Spleen (tissue), 11 donors: ENCODE results near the gene EGFLAM. TPM values are rescaled to one million over a fixed set of nuclear protein-coding genes. Genes with fewer than 3 reads are reported as not detected.

Experiments
- DNase-seq: peaks from one replicate; pipeline ENCODE4 v3.0.0-alpha.2; 2020
- H3K27ac ChIP-seq, 8 donors: fragments of 200-600 bp; sonication (generic) in 7 of 8; 1 replicate in 4 of 8; 2 replicates in 4 of 8; pipeline versions ENCODE4 v1.5.0 to v1.8.0; 2016 to 2021; ENCODE audit warnings: inconsistent platforms in 4 of 8, mild to moderate bottlenecking in 4 of 8, moderate library complexity in 1 of 8
- H3K27me3 ChIP-seq, 7 donors: fragments of 200-600 bp; sonication (generic) in 6 of 7; replicated peaks in 1 of 7; 1 replicate in 4 of 7; 2 replicates in 3 of 7; pipeline versions ENCODE4 v1.5.0 to v1.8.0; 2016 to 2021; ENCODE audit warnings: inconsistent platforms in 3 of 7, mild to moderate bottlenecking in 1 of 7
- H3K36me3 ChIP-seq, 6 donors: fragments of 200-600 bp; sonication (generic) in 5 of 6; 1 replicate in 4 of 6; 2 replicates in 2 of 6; pipeline versions ENCODE4 v1.5.0 to v1.8.0; 2016 to 2021; ENCODE audit warnings: inconsistent platforms in 2 of 6
- H3K4me1 ChIP-seq, 6 donors: fragments of 200-600 bp; sonication (generic) in 5 of 6; 1 replicate in 3 of 6; 2 replicates in 3 of 6; pipeline versions ENCODE4 v1.5.0 to v1.8.0; 2016 to 2021; ENCODE audit warnings: inconsistent platforms in 3 of 6
- H3K4me3 ChIP-seq, 8 donors: fragments of 200-600 bp; sonication (generic) in 7 of 8; 1 replicate in 4 of 8; 2 replicates in 4 of 8; pipeline versions ENCODE4 v1.5.0 to v1.8.0; 2016 to 2021; ENCODE audit warnings: inconsistent platforms in 4 of 8, mild to moderate bottlenecking in 4 of 8, moderate library complexity in 2 of 8
- H3K9me3 ChIP-seq, 8 donors: fragments of 200-600 bp; sonication (generic) in 7 of 8; 1 replicate in 4 of 8; 2 replicates in 4 of 8; pipeline versions ENCODE4 v1.5.0 to v1.8.0; 2016 to 2021; ENCODE audit warnings: inconsistent platforms in 4 of 8
- CTCF ChIP-seq, 11 experiments: fragments of 200-600 bp in 7 of 11; fragments of 450-650 bp in 4 of 11; sonication (generic) in 4 of 11; IDR thresholded peaks in 8 of 11; conservative IDR thresholded peaks in 3 of 11; 1 replicate in 7 of 11; 2 replicates in 4 of 11; pipeline versions ENCODE4 v1.4.0 to v1.8.0; 2016 to 2021; ENCODE audit warnings: antibody characterized with exemption in 11 of 11, inconsistent platforms in 4 of 11, mild to moderate bottlenecking in 1 of 11
- POLR2A ChIP-seq, 3 donors: fragments of 450-650 bp; IDR thresholded peaks; one replicate each; pipeline ENCODE4 v1.5.1; 2017; ENCODE audit warnings: antibody characterized with exemption in 3 of 3, mild to moderate bottlenecking in 1 of 3
- POLR2AphosphoS5 ChIP-seq, 3 donors: sonication (generic); formaldehyde crosslinking; IDR thresholded peaks; one replicate each; pipeline ENCODE4 v1.5.1; 2017; ENCODE audit warnings: antibody characterized with exemption in 3 of 3
- WGBS, 5 donors: extraction: QIAGEN DNeasy Blood & Tissue Kit in 3 of 5; methylation state at CpG; one replicate each; pipeline versions ENCODE4 v1.1.5 to v1.1.7; 2013 to 2018; 5-methylcytosine and 5-hydroxymethylcytosine counted together
- intact Hi-C: fragments of 100-400 bp; cut with DNase I; formaldehyde crosslinking; loops from one replicate; pipeline ENCODE4 v1.15.0; 2023; ENCODE audit warnings: low total_unique reads
- polyA plus RNA-seq, 3 donors: library from polyadenylated mRNA; stranded (reverse); fragments of 200-250 nt; gene quantifications; one replicate each; pipeline ENCODE4 v1.2.1, GENCODE V29; 2013
- total RNA-seq, 7 donors: library from RNA; depleted of rRNA in 3 of 7; stranded (reverse); fragments of >200 nt in 3 of 7; fragmentation: NEBNext Ultra II Directional in 4 of 7; extraction: Animal tissue kit (Norgen Biotek cat#: 25700) in 4 of 7; gene quantifications; one replicate each; pipeline versions ENCODE4 v1.1.0 to v1.2.1, GENCODE V29; 2016 to 2021
- donor health status: healthy with polysubstance abuse.
- donor health status: DM: no; HTN: no; CAD: no; lungs with moderate emphysema.
- donor health status: DM: no; HTN: no; CAD: no.
- donor health status: Bipolar disorder and iron deficiency.
- donor health status: healthy.
- donor health status: DM: no; HTN: no; CAD: no.
- donor health status: DM: yes; HTN: yes; CAD: no.

EGFLAM gene
- total and polyA plus RNA-seq, 10 donors, result 6.0 to 16.8 (median 10.9) TPM

- peak overlapping the region in 7 of 8 donors; percentile 33 to 93 (median 81) for H3K27ac ChIP-seq
- no peaks in the 10 kb centered on the region for H3K9me3 ChIP-seq
- TF ChIP-seq CTCF (IDR thresholded peaks at IDR 0.05 in 8 of 11, conservative IDR thresholded peaks at IDR 0.05 in 3 of 11), result no peak
- TF ChIP-seq POLR2A (IDR thresholded peaks at IDR 0.05), result no peak
- TF ChIP-seq POLR2AphosphoS5 (IDR thresholded peaks at IDR 0.05), result peak in 1 of 3 donors; percentile 24
- H3K36me3 ChIP-seq, result peaks cover 0 to 8% (median 0%) of the 10 kb centered on the region in 6 donors
- 45 to 64% (median 59%) methylated on average over 10 of the region's 10 CpGs for WGBS, 5 donors
- peaks cover 0 to 56% (median 33%) of the 10 kb centered on the region in 6 donors for H3K4me1 ChIP-seq
- DNase-seq, result no peak
- intact Hi-C loops, result no loop called here
- no peak overlapping the region for H3K4me3 ChIP-seq
- H3K27me3 ChIP-seq, result peaks cover 0 to 99% (median 8%) of the 10 kb centered on the region in 7 donors
Measured at GRCh38 chr5:38463634-38464521, 205.5 kb downstream of the EGFLAM start.

- H3K4me1 ChIP-seq, result peaks cover 0 to 67% (median 36%) of the 10 kb centered on the region in 6 donors
- 73 to 88% (median 80%) methylated on average over 2 of the region's 2 CpGs for WGBS, 5 donors
- peaks cover 0 to 99% (median 8%) of the 10 kb centered on the region in 7 donors for H3K27me3 ChIP-seq
- TF ChIP-seq POLR2A (IDR thresholded peaks at IDR 0.05), result no peak
- TF ChIP-seq POLR2AphosphoS5 (IDR thresholded peaks at IDR 0.05), result no peak
- no peak for TF ChIP-seq CTCF (IDR thresholded peaks at IDR 0.05 in 8 of 11, conservative IDR thresholded peaks at IDR 0.05 in 3 of 11)
- H3K9me3 ChIP-seq, result no peaks in the 10 kb centered on the region
- peak overlapping the region in 6 of 8 donors; percentile 40 to 93 (median 86) for H3K27ac ChIP-seq
- H3K36me3 ChIP-seq, result no peaks in the 10 kb centered on the region
- DNase-seq, result no peak
- H3K4me3 ChIP-seq, result no peak overlapping the region
- intact Hi-C loops, result no loop called here
Measured at GRCh38 chr5:38465061-38465460, 206.7 kb downstream of the EGFLAM start.

GRCh38 chr5:38465702-38466423 is 207.5 kb downstream of the EGFLAM start:
- Histone ChIP-seq H3K4me3 (no peak overlapping the region), H3K27me3 (peaks cover 0 to 97% (median 8%) of the 10 kb centered on the region in 7 donors), H3K36me3 (no peaks in the 10 kb centered on the region), H3K4me1 (peaks cover 0 to 67% (median 36%) of the 10 kb centered on the region in 6 donors), H3K27ac (peak overlapping the region in 7 of 8 donors; percentile 80 to 93 (median 85)), H3K9me3 (no peaks in the 10 kb centered on the region)
- 48 to 73% (median 68%) methylated on average over 9 of the region's 9 CpGs for WGBS, 5 donors
- intact Hi-C loops, result no loop called here
- TF ChIP-seq CTCF (IDR thresholded peaks at IDR 0.05 in 8 of 11, conservative IDR thresholded peaks at IDR 0.05 in 3 of 11) (no peak), POLR2AphosphoS5 (IDR thresholded peaks at IDR 0.05) (no peak), POLR2A (IDR thresholded peaks at IDR 0.05) (no peak)
- DNase-seq, result no peak
